KOPT-K1 (cell line): ENCODE data around the gene VGF.

ENCODE experiments used
- H3K27ac ChIP-seq: fragments of 200-600 bp; sonication (generic); 2 replicates; pipeline ENCODE4 v1.5.1; 2016; ENCODE audit warnings: antibody characterized with exemption, mild to moderate bottlenecking, low read depth, low read length; ENCODE audit not compliant: poor library complexity, severe bottlenecking
- H3K36me3 ChIP-seq: fragments of 200-600 bp; sonication (generic); 2 replicates; pipeline ENCODE4 v1.5.1; 2017; ENCODE audit warnings: antibody characterized with exemption, mild to moderate bottlenecking, low read length, moderate library complexity; ENCODE audit not compliant: insufficient read depth
- H3K9me3 ChIP-seq: fragments of 200-600 bp; sonication (generic); 2 replicates; pipeline ENCODE4 v1.5.1; 2017; ENCODE audit warnings: antibody characterized with exemption, low read length, mild to moderate bottlenecking; ENCODE audit not compliant: insufficient read depth, poor library complexity, severe bottlenecking

Gene VGF

DNA sequence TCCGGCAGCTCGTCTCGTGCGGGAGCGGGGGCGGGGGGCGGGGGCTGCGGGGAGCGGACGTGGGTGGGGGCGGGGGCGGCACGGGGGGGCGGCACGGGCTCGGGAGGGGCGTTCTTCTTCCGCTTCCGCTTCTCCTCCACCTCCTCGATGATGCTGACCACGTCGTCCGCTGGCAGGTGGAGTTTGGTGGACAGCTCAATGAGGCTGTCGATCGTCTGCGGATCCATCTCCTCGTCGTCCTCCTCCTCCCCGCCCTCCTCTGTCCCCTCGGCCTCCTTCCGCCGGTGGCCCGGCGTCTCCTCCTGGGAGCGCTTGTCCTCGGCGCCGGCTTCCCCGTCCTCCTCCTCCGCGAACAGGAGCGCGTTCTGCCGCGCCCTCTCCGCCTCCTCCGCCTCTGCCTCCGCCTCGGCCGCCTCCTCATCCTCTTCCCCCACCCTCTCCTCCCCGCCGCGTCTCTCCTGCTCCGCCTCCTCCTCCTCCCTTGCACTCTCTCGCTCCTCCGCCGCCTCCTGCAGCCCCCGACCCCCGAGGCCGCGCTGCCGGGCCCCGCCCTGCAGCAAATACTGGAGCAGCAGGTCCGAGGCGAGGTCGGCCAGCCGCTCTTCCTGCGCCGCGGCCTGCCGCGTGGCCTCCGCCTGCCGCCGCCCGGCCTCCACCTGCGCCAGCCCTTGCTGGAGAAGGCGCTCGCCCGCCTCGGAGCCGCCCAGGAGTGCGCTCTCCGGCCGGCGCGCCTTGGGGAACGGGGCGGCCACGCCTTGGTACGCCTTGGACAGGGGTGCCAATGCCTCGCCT is 1.9 kb downstream of the VGF start:
- Histone ChIP-seq H3K36me3 (no peaks in the 10 kb centered on the region), H3K27ac (no peak overlapping the region), H3K9me3 (no peaks in the 10 kb centered on the region)

DNA sequence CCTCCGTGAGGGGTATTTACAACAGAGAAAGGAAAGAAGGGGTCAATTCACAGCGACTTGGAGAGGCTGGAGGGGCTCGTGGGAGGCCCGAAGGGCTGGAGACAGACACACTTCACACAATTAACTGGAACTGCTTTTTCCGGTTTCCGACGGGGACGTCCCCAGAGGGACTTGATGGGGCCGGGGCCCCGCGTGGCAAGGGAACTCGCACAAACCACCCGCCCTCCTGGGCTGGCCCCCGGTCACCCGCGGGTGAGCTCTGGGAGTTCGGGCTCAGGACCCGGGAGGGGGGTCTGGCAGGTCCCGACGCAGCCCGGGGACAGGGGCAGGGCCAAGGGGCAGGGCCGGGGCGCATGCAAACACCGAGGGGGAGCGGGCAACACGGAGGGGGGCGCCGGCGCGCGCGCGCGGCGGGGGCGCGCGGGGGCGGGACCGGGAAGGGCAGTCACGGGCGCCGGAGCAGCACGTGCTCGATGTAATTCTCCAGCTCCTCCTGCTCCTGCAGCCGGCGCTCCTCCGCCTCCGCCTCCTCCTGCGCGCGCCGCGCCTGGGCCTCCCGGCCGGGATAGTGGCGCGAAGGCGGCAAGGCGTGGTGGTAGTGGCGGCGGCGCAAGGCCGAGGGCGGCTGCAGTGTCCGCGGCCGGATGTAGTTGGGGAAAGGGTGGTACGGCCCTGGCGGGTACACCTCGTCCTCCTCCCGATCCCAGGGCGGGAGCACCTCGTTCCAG is 2.7 kb downstream of the VGF start:
- H3K36me3 ChIP-seq: no peaks in the 10 kb centered on the region
- H3K27ac ChIP-seq: no peak overlapping the region
- H3K9me3 ChIP-seq: no peaks in the 10 kb centered on the region

DNA sequence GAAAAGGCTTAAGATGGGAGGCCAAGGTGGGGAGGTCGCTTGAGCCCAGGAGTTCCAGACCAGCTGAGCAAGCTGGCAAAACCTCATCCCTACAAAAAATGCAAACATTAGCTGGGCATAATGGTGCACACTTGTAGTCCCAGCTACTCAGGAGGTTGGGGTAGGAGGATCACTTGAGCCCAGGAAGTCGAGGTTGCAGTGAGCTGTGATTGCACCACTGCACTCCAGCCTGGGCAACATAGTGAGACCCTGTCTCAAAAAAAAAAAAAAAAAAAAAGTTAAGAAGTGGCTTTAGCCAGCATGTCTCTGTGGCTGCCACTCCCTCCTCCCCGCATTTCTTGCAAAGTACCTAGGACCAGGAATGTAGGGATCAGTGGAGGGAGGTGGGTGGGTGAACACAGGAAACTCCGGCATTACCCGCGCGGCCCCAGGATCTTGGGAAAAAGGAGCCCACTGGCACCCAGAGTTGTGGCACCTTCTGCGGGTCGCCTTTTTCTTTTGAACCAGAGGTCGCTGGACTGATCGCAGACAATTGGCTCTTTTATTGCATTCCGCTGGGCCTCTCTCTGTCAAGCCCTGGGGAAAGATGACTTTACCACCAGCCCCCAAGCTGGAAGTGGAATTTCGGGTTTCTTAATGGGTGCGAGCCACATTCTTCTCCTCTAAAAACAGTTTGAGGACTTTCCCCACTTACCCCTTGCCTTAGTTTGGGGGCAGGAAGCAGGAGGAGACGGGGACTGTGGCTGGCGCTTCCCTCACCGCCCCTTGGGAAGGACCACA is 3.5 kb downstream of the VGF start:
- H3K9me3 ChIP-seq: no peaks in the 10 kb centered on the region
- H3K27ac ChIP-seq: no peak overlapping the region
- no peaks in the 10 kb centered on the region for H3K36me3 ChIP-seq

DNA sequence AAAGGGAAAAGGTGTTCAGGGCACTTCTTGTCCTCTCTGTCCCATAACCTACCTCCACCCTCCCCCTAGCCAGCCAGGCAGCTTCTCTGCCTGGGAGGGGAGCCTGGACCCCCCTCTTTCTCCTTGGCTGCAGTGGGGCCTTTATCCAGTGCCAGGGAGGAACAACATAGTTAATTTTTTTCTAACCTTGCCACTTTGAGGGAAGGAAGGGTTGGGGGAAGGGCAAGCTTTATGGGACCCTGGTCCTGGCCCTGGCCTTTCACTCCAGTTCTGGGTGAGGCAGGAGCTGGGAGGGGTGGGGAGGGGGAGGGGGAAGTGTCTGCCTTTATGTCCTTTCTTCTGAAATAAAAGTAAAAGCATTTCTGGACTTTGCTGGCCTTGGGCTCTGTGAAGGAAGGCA is 4.5 kb downstream of the VGF start:
- no peaks in the 10 kb centered on the region for H3K9me3 ChIP-seq
- no peaks in the 10 kb centered on the region for H3K36me3 ChIP-seq
- H3K27ac ChIP-seq: no peak overlapping the region

DNA sequence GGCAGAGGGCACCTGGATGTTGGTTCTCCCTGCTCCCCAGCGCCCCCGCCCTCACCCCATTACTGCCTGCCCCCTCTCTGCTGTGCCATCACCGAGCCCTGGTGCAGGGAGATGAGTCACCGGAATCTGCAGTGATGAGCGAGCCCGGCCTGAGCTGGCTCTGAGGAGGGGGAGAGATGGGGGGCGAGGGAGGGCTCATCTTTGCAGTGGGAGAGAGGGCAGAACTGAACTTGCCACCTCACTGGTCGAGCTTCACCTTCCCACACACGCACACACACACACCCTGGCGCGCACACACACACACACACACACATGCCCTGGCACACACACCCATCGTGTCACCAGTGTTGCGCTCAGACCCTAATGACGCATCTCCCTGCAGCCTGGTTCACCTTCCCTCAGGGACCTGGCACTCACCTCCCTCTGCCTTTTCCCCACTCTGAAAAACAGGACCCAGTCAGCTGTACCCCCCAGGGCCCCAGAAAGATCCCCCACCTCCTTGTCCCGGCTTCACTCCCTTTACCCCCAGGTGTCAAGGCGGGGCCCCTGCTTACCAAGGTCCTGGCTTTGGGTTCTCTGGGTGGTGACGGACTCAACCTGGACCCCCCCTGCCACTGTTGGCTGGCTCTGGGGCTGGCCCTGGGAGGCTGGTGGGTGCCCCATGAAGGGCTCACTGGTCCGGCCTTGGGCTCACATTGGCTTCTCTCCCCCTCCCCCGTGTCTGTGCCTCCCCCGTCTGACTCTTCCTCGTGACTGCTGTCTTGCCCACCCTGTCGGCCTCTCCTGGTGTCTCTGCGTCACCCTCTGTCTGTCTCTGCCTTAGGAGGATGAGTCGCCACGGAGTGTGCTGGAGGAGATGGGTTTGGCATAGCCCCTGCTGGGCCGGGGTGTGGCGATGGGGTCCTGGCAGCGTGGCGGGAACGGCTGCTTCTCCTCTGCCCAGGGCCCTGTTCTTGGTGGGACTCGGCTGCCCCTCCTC is 5.4 kb downstream of the VGF start:
- H3K9me3 ChIP-seq: no peaks in the 10 kb centered on the region
- H3K36me3 ChIP-seq: no peaks in the 10 kb centered on the region
- no peak overlapping the region for H3K27ac ChIP-seq

DNA sequence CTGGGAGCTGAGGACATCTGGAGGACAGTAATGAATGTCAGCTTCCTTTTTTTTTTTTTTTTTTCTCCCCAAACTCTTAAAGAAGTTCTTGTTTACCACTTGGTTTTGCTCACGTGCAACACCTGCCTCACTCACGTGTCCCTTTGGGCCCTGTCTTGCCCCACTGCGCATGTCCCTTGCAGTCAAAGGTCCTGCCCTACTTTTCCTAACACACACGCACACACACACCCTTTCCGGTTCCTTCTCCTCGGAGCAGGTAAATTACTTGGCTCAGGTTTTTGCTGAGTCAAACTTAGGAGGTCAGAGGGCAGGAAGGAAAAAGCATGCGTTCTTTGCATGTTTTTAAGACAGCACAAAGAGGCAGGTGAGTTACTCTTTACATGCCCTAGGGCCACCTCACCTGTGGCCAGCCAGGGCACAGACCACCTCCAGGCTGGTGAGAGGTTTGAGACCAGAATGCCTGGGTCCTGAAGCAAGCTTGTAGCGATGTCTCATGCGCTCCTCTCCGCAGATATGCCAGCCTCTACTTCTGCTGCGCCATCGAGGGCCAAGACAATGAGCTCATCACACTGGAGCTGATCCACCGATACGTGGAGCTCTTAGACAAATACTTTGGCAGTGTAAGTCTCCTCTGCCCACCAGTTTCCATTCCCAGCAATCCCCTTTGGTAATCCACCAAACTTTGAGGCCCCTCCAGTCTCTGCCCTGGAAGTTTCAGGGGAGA is 8.3 kb downstream of the VGF start:
- Histone ChIP-seq H3K27ac (no peak overlapping the region), H3K36me3 (no peaks in the 10 kb centered on the region), H3K9me3 (no peaks in the 10 kb centered on the region)

DNA sequence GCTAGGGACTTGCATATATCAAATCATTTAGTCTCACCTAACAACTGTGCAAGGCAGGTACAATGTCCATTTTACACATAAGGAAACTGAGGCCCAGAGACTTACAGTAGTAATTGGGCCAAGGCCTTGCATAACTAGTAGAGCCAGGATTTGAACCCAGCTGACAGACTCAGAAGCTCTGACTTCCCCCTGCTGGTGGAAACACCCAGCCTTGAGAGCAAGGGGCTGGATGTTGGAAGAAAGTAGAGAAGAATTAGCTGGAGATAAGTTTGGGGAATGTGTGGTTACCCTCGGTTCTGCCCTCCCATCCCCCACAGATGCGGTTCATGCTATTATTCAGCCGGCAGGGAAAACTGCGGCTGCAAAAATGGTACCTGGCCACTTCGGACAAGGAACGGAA is 9.1 kb downstream of the VGF start:
- no peaks in the 10 kb centered on the region for H3K36me3 ChIP-seq
- no peaks in the 10 kb centered on the region for H3K9me3 ChIP-seq
- H3K27ac ChIP-seq: no peak overlapping the region

DNA sequence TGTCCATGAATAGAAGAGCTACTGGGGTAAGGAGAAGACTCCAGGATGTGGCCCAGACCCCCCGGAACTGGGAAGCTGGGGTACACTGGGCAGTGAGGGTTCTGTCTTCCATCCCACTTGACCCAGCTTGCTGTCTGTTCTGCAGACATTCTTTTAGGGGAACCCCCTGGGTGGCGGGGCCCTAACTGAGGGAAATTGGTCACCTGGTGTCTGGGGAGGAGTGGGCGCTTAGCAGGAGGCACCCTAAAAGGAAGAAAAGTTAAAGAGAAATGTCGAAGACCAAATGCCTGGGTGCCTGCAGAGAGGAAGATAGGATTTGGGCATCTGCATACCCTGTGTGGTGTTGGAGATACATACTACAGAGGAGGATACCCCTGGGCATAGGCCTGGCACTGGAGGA is 10.1 kb downstream of the VGF start:
- Histone ChIP-seq H3K27ac (peak overlapping the region; percentile 57), H3K9me3 (no peaks in the 10 kb centered on the region), H3K36me3 (no peaks in the 10 kb centered on the region)

DNA sequence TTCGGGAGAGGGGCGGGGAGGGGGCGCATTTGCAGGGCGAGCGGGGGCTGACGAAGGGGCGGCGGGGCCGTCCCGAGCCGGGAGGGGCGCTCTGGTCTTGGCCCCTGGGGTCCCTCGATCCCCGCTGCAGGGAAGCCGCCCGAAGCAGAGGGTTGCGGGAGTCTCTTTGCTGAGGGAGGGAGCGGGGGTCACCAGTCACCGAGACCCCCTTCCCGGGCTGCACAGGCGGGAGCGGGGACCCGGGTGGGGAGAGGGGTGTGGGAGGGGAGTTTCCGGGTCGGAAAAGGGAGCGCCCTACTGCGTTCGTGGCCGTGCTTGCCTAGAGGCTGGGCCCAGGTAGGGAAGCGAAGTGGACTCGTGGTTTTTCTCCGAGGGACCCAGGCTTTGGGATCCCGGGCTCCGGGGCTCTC is 10.7 kb downstream of the VGF start:
- no peaks in the 10 kb centered on the region for H3K9me3 ChIP-seq
- H3K27ac ChIP-seq: peak overlapping the region; percentile 57
- no peaks in the 10 kb centered on the region for H3K36me3 ChIP-seq

DNA sequence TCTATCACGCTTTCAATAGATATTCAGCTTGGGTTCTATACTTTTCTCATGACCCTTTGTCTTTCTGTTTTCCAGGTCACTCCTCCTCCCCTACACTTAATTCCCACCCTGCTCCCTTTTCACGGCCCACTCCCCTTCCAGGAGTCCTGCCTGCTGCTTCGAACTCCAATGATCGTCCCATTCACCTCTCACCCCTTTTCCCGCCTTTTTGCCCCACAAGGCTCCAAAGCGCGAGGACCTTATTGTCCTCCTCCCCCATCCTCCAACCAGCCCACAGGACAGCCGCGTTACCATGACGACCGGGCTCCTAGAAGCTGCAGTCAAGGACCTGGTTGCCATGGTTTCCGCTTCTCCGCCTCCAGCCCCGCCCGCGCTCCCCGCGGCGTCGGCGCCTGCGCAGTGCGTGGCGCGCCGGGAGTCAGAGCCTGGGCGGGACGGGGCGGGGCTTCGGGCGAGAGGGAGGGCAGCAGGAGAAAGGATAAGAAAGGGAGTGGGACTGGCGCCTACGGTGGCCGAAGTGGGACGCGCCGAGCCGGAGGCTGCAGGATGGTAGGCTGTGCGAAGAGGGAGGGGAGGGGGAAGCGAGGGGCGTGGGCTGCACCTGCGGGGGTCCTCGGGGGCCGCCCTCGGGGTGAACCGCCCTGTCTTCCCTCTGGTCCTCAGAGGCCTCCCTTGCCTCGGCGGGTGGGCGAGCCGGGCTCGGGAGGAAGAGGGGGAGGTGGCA is 11.2 kb downstream of the VGF start, which contains the start of gene AP1S1:
Gene AP1S1, plus strand, starts transcription at position 508 of the 724 bp plus-strand sequence. Its CDS starts 39 bp downstream, at position 547.
- no peaks in the 10 kb centered on the region for H3K36me3 ChIP-seq
- H3K9me3 ChIP-seq: no peaks in the 10 kb centered on the region
- H3K27ac ChIP-seq: peak within 1 kb of the TSS; percentile 57

DNA sequence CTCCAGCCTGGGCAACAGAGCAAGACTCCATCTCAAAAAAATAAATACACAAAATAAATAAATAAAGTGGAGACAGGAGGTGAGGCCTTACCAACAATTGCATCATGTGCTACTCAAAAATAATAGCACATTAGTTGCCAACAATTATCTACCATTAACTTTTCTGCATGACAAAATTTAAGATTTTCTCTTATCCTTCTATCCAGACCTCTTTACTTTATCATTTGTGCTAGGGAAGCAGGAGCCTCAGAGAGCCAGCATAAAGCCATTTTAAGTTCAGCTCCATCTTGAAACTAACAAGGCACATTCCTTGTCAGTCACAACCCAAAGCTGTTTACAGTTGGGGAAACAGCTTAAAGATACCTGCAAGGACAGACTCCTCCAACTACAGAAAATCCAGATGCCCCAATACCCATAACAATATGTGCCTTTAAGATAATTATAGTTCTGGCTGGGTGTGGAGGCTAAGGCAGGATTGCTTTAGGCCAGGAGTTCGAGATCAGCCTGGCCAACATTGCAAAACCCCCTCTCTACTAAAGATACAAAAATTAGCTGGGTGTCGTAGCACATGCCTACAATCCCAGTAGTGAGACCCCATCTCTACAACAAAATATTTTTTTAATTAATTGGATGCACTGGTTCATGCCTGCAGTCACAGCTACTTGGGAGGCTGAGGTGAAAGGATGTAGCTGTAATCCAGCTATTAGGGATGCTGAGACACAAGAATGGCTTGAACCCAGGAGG is 13.3 kb downstream of the VGF start:
- Histone ChIP-seq H3K27ac (no peak overlapping the region), H3K9me3 (no peaks in the 10 kb centered on the region), H3K36me3 (no peaks in the 10 kb centered on the region)

DNA sequence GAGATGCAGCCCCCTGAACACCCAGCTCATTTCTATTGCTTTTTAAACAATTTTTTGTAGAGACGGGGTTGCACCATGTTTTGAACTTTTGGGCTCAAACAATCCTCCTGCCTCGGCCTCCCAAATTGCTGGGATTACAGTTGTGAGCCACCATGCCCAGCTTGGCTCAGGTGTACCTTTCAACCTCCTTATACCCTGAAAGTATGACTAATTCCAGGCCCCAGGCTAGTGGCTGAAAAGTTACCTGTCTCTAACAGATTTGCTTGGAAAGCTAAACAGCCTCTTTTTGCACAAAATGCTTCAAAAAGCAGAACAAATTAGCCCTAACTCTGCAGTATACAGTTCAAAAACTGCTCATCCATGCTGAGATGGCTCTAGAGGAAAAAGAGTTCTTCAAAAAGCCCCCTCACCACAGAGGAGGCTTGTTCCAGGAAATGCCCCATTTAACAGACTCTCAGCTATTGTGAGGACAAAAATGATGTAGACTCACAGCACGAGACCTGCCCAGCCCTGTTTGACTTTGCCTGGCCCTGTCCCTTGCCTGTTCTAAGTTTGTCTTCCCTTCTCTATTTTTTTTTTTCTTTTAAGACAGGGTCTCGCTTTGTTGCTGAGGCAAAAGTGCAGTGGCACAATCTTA is 24.5 kb downstream of the VGF start:
- Histone ChIP-seq H3K9me3 (no peaks in the 10 kb centered on the region), H3K36me3 (no peaks in the 10 kb centered on the region), H3K27ac (peak overlapping the region; percentile 32)
